GM20000 (cell line): ENCODE measurements around the gene BAD.

Experiments
- DNase-seq: peaks from one replicate; pipeline ENCODE4 v3.0.0; 2012; ENCODE audit warnings: low spot score
- TF ChIP-seq, protein P1 (sequence below): IDR thresholded peaks from 2 replicates; pipeline ENCODE4 v1.5.1; 2012; ENCODE audit warnings: mild to moderate bottlenecking, control low read depth; ENCODE audit errors: extremely low read depth, missing control alignments

The BAD gene

DNA sequence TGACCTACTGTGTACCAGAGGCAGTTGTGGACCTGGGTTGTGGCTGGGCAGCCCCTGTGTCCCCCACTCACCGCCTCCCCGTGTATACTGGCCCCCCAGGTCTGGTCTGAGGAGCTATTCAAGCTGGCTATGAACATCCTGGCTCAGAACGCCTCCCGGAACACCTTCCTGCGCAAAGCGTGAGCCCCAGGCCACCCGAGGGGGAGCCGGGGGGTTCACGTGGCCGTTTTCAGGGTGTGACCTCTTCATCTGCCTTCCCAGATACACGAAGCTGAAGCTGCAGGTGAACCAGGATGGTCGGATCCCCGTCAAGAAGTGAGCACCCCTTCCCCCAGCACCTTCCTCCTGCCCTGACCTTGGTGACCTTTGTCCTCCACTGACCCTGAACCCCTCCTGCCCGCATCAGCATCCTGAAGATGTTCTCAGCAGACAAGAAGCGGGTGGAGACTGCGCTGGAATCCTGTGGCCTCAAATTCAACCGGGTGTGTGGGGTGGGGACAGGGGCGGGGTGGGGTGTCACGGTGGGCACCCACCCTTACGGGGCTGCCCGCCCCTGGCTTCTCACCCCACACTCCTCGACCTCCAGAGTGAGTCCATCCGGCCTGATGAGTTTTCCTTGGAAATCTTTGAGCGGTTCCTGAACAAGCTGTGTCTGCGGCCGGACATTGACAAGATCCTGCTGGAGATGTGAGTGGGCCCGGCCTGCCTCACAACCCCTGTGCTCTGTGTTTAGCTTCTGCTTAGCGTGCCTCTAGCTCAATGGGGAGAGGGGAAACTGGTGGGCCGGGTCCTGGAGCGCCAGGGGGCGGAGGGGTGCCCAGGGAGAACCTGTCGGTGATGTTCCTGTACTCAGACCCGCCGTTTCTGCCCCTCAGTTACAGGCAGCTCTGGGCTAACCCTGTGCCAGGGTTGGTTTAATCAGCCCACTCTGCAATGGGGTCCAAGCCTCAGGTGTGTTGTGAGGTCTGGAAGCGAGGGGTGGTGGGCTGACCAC, 29.0 kb downstream of the BAD start:
- no peak for DNase-seq
- TF ChIP-seq, protein P1, sequence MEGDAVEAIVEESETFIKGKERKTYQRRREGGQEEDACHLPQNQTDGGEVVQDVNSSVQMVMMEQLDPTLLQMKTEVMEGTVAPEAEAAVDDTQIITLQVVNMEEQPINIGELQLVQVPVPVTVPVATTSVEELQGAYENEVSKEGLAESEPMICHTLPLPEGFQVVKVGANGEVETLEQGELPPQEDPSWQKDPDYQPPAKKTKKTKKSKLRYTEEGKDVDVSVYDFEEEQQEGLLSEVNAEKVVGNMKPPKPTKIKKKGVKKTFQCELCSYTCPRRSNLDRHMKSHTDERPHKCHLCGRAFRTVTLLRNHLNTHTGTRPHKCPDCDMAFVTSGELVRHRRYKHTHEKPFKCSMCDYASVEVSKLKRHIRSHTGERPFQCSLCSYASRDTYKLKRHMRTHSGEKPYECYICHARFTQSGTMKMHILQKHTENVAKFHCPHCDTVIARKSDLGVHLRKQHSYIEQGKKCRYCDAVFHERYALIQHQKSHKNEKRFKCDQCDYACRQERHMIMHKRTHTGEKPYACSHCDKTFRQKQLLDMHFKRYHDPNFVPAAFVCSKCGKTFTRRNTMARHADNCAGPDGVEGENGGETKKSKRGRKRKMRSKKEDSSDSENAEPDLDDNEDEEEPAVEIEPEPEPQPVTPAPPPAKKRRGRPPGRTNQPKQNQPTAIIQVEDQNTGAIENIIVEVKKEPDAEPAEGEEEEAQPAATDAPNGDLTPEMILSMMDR, result no peak

DNA sequence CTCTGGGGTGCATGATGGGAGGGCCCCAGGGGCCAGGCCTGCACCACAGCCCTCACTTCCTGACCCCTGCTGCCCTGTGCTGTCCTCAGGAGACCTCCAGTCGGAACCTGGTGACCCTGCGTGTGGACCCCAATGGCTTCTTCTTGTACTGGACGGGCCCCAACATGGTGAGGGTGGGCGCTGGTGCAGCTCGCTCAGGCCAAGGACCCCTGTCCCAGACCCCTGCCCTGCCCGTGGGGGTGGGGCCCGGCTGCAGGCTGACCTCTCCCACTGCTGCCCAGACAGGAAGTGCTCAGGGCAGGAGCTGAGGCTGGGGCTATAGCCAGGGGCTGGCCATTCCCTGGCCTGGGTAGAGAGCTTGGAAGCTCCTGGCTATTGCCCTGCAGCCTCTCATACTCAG, 30.1 kb downstream of the BAD start:
- no peak for DNase-seq
- TF ChIP-seq, protein P1, result no peak

DNA sequence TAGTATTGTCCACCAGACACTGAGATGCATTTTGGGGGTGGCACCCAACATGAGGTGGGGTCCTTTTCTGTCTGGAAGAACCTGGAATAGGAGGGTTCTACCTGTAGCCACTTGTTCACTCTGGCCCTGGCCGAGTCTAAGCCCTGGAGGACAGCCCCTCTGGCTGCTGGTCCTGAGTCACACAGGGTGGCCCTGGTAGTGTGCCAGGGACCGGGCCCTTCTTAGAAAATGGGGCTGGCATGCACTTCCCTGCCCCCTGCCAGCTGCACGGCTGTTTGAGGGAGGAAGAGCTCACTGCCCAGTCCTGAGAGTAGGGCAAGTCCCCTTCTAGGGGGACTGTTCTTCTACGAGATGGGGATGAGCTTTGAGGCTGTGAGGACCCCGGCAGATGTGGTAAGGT, 31.0 kb downstream of the BAD start:
- DNase-seq, result no peak
- TF ChIP-seq, protein P1, result no peak

DNA sequence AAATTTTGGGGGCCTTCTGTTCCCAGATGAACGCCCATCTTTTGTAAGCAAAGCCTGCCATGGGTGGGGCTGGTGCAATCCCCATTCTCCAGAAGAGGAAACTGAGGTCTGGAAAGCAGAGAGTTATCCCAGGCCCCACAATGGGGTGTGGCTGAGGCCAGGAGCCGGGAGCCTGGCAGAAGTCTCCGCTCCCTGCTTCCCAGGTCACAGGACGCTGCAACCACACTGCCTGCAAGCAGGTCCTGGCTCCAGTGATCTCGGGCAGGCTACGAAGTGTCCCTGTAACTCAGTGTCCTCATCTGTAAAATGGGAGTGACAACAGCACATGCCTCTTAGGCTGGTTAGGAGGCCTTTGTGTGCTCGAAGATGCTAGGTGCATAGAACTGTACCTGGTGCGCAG, 31.4 kb downstream of the BAD start:
- TF ChIP-seq, protein P1, result no peak
- DNase-seq, result no peak

DNA sequence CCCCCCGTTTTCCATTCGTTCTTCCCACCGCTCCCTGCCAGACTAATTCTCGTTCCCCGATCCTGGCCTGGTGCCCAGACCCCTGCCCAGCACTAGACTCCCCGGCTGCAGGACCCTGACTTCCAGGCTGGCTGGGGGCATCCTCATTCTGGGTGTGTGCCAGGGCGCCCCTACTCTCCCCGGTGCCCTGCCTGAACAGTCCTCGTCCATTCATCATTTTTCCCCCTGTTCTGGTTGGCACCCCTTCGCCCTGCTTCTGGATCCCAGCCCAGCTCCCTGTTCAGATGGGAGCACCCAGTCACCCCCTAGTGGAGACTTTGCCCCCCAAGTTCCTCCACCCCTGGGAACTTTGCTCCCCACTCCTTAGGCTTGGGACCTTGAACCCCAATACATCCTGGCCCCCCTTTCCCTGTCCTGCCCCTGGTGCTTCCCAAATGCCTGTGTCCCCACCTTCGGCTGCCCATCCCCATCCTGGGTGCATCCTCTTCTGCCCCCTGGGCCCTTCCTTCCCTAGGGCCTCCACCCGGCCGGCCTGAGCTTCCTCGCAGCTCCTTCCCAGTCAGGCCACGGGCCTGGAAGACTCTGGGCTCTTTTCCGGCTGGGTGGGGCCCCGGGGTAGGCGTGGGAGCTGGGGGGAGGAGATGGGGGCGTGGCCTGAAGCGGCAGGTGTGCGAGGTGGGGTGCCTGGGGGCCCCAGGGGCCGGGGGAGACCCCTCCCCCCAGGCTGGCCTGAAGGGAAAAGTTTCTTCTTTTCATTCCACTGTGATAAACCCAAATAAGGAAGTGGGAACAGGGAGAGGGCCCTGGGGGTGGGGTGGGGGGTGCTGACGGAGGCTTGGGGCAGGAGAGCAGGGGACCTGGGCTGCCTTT, 32.2 kb downstream of the BAD start:
- TF ChIP-seq, protein P1, result peak; percentile 41
- peak; percentile 69 for DNase-seq

DNA sequence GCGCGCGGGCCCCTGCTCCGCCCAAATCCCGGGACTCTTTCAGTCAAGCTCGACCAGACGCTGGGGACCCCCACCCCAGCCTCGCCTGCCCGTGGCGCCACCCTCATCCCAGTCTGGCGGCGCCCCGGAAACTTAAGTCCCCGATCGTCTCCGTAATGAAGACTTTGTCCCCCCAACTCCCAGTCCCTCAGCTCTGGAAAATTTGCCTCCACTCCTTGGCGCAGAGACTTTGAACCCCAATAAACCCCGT, 32.8 kb downstream of the BAD start:
- TF ChIP-seq, protein P1, result no peak
- no peak for DNase-seq
